Measurements from ENCODE around the gene SLC8B1. TPM values are rescaled to one million over a fixed set of nuclear protein-coding genes. Genes with fewer than 3 reads are reported as not detected.

Gene SLC8B1
- total RNA-seq, 1 donor from 2014 or later = 3.0 TPM

- Mint-ChIP-seq H3K27ac (no peak overlapping the region), H3K4me1 (peaks cover 7% of the 10 kb centered on the region), H3K4me3 (no peak overlapping the region), H3K27me3 (ENCODE audit: insufficient read depth, low read depth) (peaks cover 8% of the 10 kb centered on the region), H3K36me3 (peaks cover 5% of the 10 kb centered on the region), H3K9me3 (no peaks in the 10 kb centered on the region)
- Histone ChIP-seq H3F3A (ENCODE audit: low read depth) (peaks cover 10% of the 10 kb centered on the region), H3K27me3 (peaks cover 4% of the 10 kb centered on the region), H3K9ac (no peak overlapping the region), H3K36me3 (no peaks in the 10 kb centered on the region), H3K79me2 (ENCODE audit: low read depth) (no peaks in the 10 kb centered on the region), H3K4me1 (peaks cover 4% of the 10 kb centered on the region), H2AFZ (replicated peaks) (no peak overlapping the region), H3K4me3 (no peak overlapping the region), H4K20me1 (ENCODE audit: low read depth) (no peaks in the 10 kb centered on the region), H3K9me3 (ENCODE audit: low read depth) (no peaks in the 10 kb centered on the region), H3K4me2 (no peak overlapping the region), H3K27ac (no peak overlapping the region)
- DNase-seq (ENCODE audit: low spot score) = no peak
- TF ChIP-seq EZH2phosphoT487 (IDR thresholded peaks at IDR 0.05) (no peak), CTCF (IDR thresholded peaks at IDR 0.05) (no peak), EZH2 (IDR thresholded peaks at IDR 0.05) (no peak)
These were observed 6.5 kb downstream of the SLC8B1 start for GRCh38 chr12:113328368-113328889.

GRCh38 chr12:113326775-113327395 is 8.0 kb downstream of the SLC8B1 start:
- Histone ChIP-seq H3K27ac (no peak overlapping the region), H3K27me3 (no peaks in the 10 kb centered on the region), H3K9me3 (ENCODE audit: low read depth) (no peaks in the 10 kb centered on the region), H3K9ac (no peak overlapping the region), H2AFZ (replicated peaks) (peak overlapping the region; percentile 39), H3K4me1 (peaks cover 4% of the 10 kb centered on the region), H4K20me1 (ENCODE audit: low read depth) (no peaks in the 10 kb centered on the region), H3K4me2 (peak overlapping the region; percentile 22), H3K79me2 (ENCODE audit: low read depth) (no peaks in the 10 kb centered on the region), H3F3A (ENCODE audit: low read depth) (peaks cover 7% of the 10 kb centered on the region), H3K36me3 (no peaks in the 10 kb centered on the region), H3K4me3 (no peak overlapping the region)
- Mint-ChIP-seq H3K27ac (peak overlapping the region; percentile 63), H3K36me3 (peaks cover 5% of the 10 kb centered on the region), H3K4me1 (peaks cover 7% of the 10 kb centered on the region), H3K9me3 (no peaks in the 10 kb centered on the region), H3K4me3 (no peak overlapping the region), H3K27me3 (ENCODE audit: insufficient read depth, low read depth) (peaks cover 6% of the 10 kb centered on the region)
- no peak for TF ChIP-seq EZH2 (IDR thresholded peaks at IDR 0.05)
- TF ChIP-seq CTCF (IDR thresholded peaks at IDR 0.05) = peak; percentile 3
- DNase-seq (ENCODE audit: low spot score) = no peak

GRCh38 chr12:113325916-113326315 is 9.0 kb downstream of the SLC8B1 start:
- Histone ChIP-seq H3K36me3 (no peaks in the 10 kb centered on the region), H2AFZ (replicated peaks) (no peak overlapping the region), H3K4me1 (peaks cover 4% of the 10 kb centered on the region), H3K4me2 (no peak overlapping the region), H3K79me2 (ENCODE audit: low read depth) (no peaks in the 10 kb centered on the region), H3K27me3 (no peaks in the 10 kb centered on the region), H3K9me3 (ENCODE audit: low read depth) (no peaks in the 10 kb centered on the region), H3K4me3 (no peak overlapping the region), H3F3A (ENCODE audit: low read depth) (peaks cover 7% of the 10 kb centered on the region), H4K20me1 (ENCODE audit: low read depth) (no peaks in the 10 kb centered on the region), H3K27ac (no peak overlapping the region), H3K9ac (no peak overlapping the region)
- H3K36me3 Mint-ChIP-seq = peaks cover 5% of the 10 kb centered on the region
- no peak overlapping the region for H3K27ac Mint-ChIP-seq
- peaks cover 6% of the 10 kb centered on the region for H3K27me3 Mint-ChIP-seq (ENCODE audit: insufficient read depth, low read depth)
- H3K4me3 Mint-ChIP-seq = no peak overlapping the region
- TF ChIP-seq EZH2 (IDR thresholded peaks at IDR 0.05) = no peak
- TF ChIP-seq EZH2phosphoT487 (IDR thresholded peaks at IDR 0.05) = no peak
- no peak for TF ChIP-seq CTCF (IDR thresholded peaks at IDR 0.05)
- DNase-seq (ENCODE audit: low spot score) = no peak
- H3K9me3 Mint-ChIP-seq = peaks cover 2% of the 10 kb centered on the region
- H3K4me1 Mint-ChIP-seq = peaks cover 7% of the 10 kb centered on the region
